Naive thymus-derived CD4-positive, alpha-beta T cell (primary cell): Measurements from ENCODE around the gene NARS2. TPM values are rescaled to one million over a fixed set of nuclear protein-coding genes. Genes with fewer than 3 reads are reported as not detected.

Experiments
- ATAC-seq: fragments of 150-1000 bp; cut with Tn5 transposase; 2 replicates; pipeline ENCODE4 v1.10.0; 2021; ENCODE audit warnings: mild to moderate bottlenecking, moderate library complexity
- CTCF ChIA-PET: fragments of 350-600 bp; sonication (Branson Sonifier 250); formaldehyde crosslinking; loops from one replicate; lab custom pipeline; 2021; ENCODE audit warnings: antibody characterized with exemption; lab: Charles Lee
- POLR2A ChIA-PET: fragments of 350-600 bp; sonication (Branson Sonifier 250); formaldehyde crosslinking; loops from one replicate; lab custom pipeline; 2021; ENCODE audit warnings: antibody characterized with exemption, inconsistent platforms; lab: Charles Lee
- DNase-seq, 9 donors: peaks; one replicate each; pipeline versions ENCODE4 v3.0.0 to v3.0.0-alpha.2; 2020 to 2022; ENCODE audit warnings: mixed read lengths in 1 of 9
- H3K27ac ChIP-seq: one replicate; pipeline ENCODE4 v1.7.0; 2013; ENCODE audit warnings: mild to moderate bottlenecking, low read depth, low read length, moderate library complexity
- H3K27me3 ChIP-seq, 2 donors: one replicate each; pipeline ENCODE4 v1.7.0; 2013; ENCODE audit warnings: low read length in 2 of 2, mild to moderate bottlenecking in 2 of 2, moderate library complexity in 2 of 2; ENCODE audit not compliant: control insufficient read depth in 2 of 2, insufficient read depth in 2 of 2
- H3K36me3 ChIP-seq, 3 experiments: 1 replicate in 2 of 3; 2 replicates in 1 of 3; pipeline ENCODE4 v1.7.0; 2013; ENCODE audit warnings: low read length in 3 of 3, mild to moderate bottlenecking in 3 of 3, moderate library complexity in 1 of 3; ENCODE audit not compliant: insufficient read depth in 3 of 3, control insufficient read depth in 2 of 3
- H3K4me1 ChIP-seq, 2 donors: one replicate each; pipeline ENCODE4 v1.7.0; 2013; ENCODE audit warnings: low read length in 2 of 2, mild to moderate bottlenecking in 2 of 2, moderate library complexity in 1 of 2; ENCODE audit not compliant: control insufficient read depth in 2 of 2, insufficient read depth in 2 of 2
- H3K4me3 ChIP-seq: 2 replicates; pipeline ENCODE4 v1.7.0; 2013; ENCODE audit warnings: mild to moderate bottlenecking, low read length
- H3K9me3 ChIP-seq, 3 experiments: 1 replicate in 2 of 3; 2 replicates in 1 of 3; pipeline ENCODE4 v1.7.0; 2013; ENCODE audit warnings: low read length in 3 of 3; ENCODE audit not compliant: control insufficient read depth in 2 of 3
- H3K27ac Mint-ChIP-seq, 9 donors: one replicate each; pipeline ENCODE4 v1.8.0; 2020 to 2022; ENCODE audit warnings: mixed read lengths in 9 of 9, mild to moderate bottlenecking in 8 of 9, moderate library complexity in 5 of 9, inconsistent platforms in 2 of 9
- H3K27me3 Mint-ChIP-seq, 5 donors: one replicate each; pipeline ENCODE4 v1.8.0; 2021 to 2022; ENCODE audit warnings: mixed read lengths in 5 of 5, mild to moderate bottlenecking in 1 of 5
- H3K36me3 Mint-ChIP-seq, 5 donors: one replicate each; pipeline ENCODE4 v1.8.0; 2020 to 2022; ENCODE audit warnings: mixed read lengths in 5 of 5, mild to moderate bottlenecking in 3 of 5, inconsistent platforms in 1 of 5
- H3K4me1 Mint-ChIP-seq, 7 donors: one replicate each; pipeline ENCODE4 v1.8.0; 2020 to 2022; ENCODE audit warnings: mixed read lengths in 7 of 7, mild to moderate bottlenecking in 3 of 7, inconsistent platforms in 1 of 7
- H3K4me3 Mint-ChIP-seq, 10 donors: one replicate each; pipeline ENCODE4 v1.8.0; 2020 to 2022; ENCODE audit warnings: mild to moderate bottlenecking in 10 of 10, mixed read lengths in 10 of 10, moderate library complexity in 6 of 10, inconsistent platforms in 2 of 10
- H3K9me3 Mint-ChIP-seq, 11 donors: one replicate each; pipeline ENCODE4 v1.8.0; 2020 to 2022; ENCODE audit warnings: mixed read lengths in 11 of 11, mild to moderate bottlenecking in 4 of 11, inconsistent platforms in 1 of 11, moderate library complexity in 1 of 11
- intact Hi-C, 2 donors: fragments of 100-400 bp; cut with micrococcal nuclease; formaldehyde crosslinking; loops; one replicate each; pipeline ENCODE4 v1.15.1; 2023
- polyA plus RNA-seq, 2 donors: library from polyadenylated mRNA; unstranded; fragments of 300-500 nt; fragmentation: Illumina TruSeq; gene quantifications; one replicate each; pipeline ENCODE4 v1.2.3, GENCODE V29; 2021
- total RNA-seq, 6 experiments: library from RNA in 5 of 6; stranded (reverse) in 5 of 6; gene quantifications; 1 replicate in 5 of 6; 2 replicates in 1 of 6; pipeline ENCODE4 v1.2.3 and lab custom pipeline; 2021 to 2026

The NARS2 gene
- total and polyA plus RNA-seq, 7 experiments from 2014 or later = 9.3 to 21.5 (median 19.0) TPM

DNA sequence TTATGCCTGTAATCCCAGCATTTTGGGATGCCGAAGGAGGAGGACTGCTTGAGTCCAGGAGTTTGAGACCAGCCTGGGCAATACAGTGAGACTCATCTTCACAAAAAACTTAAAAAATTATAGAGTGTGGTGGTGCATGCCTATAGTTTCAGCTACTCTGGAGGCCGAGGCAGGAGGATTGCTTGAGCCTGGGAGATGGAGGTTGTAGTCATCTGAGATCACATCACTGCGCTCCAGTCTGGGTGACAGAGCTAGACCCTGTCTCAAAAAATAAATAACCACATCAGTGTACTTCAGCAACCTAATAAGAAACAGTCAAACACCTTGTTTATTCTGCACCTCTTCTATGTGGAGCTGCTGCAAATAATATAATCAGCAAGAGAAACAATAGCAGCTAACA is 1.4 kb downstream of the NARS2 start:
- CTCF ChIA-PET = interaction anchor here (1.1 to 2.6 kb wide), 2 partner anchors 9 to 151 kb away, joined by 3 to 29 read pairs; no protein-coding TSS in a partner anchor
- Histone ChIP-seq H3K27ac (no peak overlapping the region), H3K9me3 (no peaks in the 10 kb centered on the region), H3K36me3 (peaks cover 0 to 18% (median 2%) of the 10 kb centered on the region in 3 experiments), H3K4me1 (peaks cover 7 to 21% of the 10 kb centered on the region in 2 donors), H3K27me3 (no peaks in the 10 kb centered on the region), H3K4me3 (peak overlapping the region; percentile 70)
- H3K4me1 Mint-ChIP-seq = peaks cover 24 to 63% (median 50%) of the 10 kb centered on the region in 7 donors
- H3K27ac Mint-ChIP-seq = peak overlapping the region; percentile 86 to 99 (median 98)
- H3K4me3 Mint-ChIP-seq = peak overlapping the region; percentile 93 to 100 (median 98)
- peaks cover 0 to 18% (median 11%) of the 10 kb centered on the region in 5 donors for H3K36me3 Mint-ChIP-seq
- H3K27me3 Mint-ChIP-seq = peaks cover 0 to 2% (median 0%) of the 10 kb centered on the region in 5 donors
- no peak for DNase-seq
- POLR2A ChIA-PET = interaction anchor here (0.7 to 2.4 kb wide), 2 partner anchors 9 to 71 kb away, joined by 3 to 15 read pairs; no protein-coding TSS in a partner anchor
- H3K9me3 Mint-ChIP-seq = peaks cover 0 to 2% (median 0%) of the 10 kb centered on the region in 11 donors
- intact Hi-C loops = loop anchor here in 1 of 2 donors (5.0 to 10.0 kb wide), 3 partner anchors 371 to 1526 kb away; partner anchors contain the start of gene PAK1
- ATAC-seq = no peak

DNA sequence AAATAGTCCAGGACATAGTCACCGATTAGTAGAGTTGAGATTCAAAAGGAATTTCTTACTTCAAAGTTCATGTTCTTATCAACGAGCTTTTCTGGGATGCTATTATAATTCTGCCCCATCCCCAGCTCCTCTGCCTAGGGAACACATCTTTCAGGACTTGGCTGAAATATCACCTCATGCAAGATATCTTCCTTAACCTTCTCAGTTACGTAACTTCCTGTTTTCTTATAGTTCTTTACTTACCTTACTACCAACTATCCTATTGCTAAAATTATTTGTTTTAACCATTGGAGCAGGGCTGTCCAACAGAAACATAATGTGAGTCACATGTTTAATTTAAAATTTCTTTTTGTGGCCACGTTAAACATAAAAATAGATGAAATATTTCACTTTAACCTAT is 2.3 kb downstream of the NARS2 start:
- peaks cover 0 to 26% (median 6%) of the 10 kb centered on the region in 3 experiments for H3K36me3 ChIP-seq
- POLR2A ChIA-PET = interaction anchor here (0.7 kb wide), 1 partner anchor 70 kb away, joined by 3 read pairs; no protein-coding TSS in a partner anchor
- DNase-seq (no peak), ATAC-seq (no peak)
- H3K9me3 ChIP-seq = no peaks in the 10 kb centered on the region
- H3K4me3 Mint-ChIP-seq = peak overlapping the region in 6 of 10 donors; percentile 6 to 100 (median 48)
- H3K4me1 Mint-ChIP-seq = peaks cover 22 to 63% (median 47%) of the 10 kb centered on the region in 7 donors
- H3K27me3 Mint-ChIP-seq = peaks cover 0 to 2% (median 0%) of the 10 kb centered on the region in 5 donors
- H3K36me3 Mint-ChIP-seq = peaks cover 0 to 21% (median 11%) of the 10 kb centered on the region in 5 donors
- CTCF ChIA-PET = interaction anchor here (1.1 kb wide), 1 partner anchor 151 kb away, joined by 3 read pairs; no protein-coding TSS in a partner anchor
- no peak overlapping the region for H3K4me3 ChIP-seq
- peak overlapping the region in 1 of 9 donors; percentile 21 for H3K27ac Mint-ChIP-seq
- peaks cover 0 to 2% (median 0%) of the 10 kb centered on the region in 11 donors for H3K9me3 Mint-ChIP-seq
- intact Hi-C loops = loop anchor here in 1 of 2 donors (5.0 to 10.0 kb wide), 3 partner anchors 370 to 1525 kb away; partner anchors contain the start of gene PAK1
- H3K4me1 ChIP-seq = peaks cover 7 to 21% of the 10 kb centered on the region in 2 donors
- H3K27ac ChIP-seq = no peak overlapping the region
- H3K27me3 ChIP-seq = no peaks in the 10 kb centered on the region

DNA sequence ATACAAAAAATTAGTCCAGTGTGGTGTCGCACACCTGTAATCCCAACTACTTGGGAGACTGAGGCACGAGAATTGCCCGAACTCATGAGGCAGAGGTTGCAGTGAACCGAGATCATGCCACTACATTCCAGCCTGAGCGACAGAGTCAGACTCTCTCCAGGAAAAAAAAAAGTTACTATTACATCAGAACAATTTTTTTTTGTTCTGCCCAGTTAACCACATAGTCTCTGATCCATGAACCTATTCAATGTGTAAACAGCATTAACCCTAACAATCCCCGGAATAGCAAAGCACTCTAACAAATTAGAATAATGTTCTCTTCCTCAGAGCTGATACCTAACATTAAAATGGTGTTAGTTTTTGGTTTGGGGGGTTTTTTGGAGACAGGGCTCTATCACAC is 4.6 kb downstream of the NARS2 start:
- Histone ChIP-seq H3K36me3 (peaks cover 0 to 48% (median 6%) of the 10 kb centered on the region in 3 experiments), H3K9me3 (no peaks in the 10 kb centered on the region), H3K4me1 (peaks cover 7 to 14% of the 10 kb centered on the region in 2 donors), H3K27me3 (no peaks in the 10 kb centered on the region), H3K4me3 (no peak overlapping the region), H3K27ac (no peak overlapping the region)
- H3K36me3 Mint-ChIP-seq = peaks cover 7 to 30% (median 18%) of the 10 kb centered on the region in 5 donors
- intact Hi-C loops = loop anchor here in 1 of 2 donors (5.0 to 10.0 kb wide), 3 partner anchors 368 to 1523 kb away; partner anchors contain the start of gene PAK1
- H3K27ac Mint-ChIP-seq = no peak overlapping the region
- ATAC-seq = no peak
- peaks cover 0 to 2% (median 0%) of the 10 kb centered on the region in 5 donors for H3K27me3 Mint-ChIP-seq
- H3K4me3 Mint-ChIP-seq = no peak overlapping the region
- ChIA-PET CTCF (no interaction called here), POLR2A (no interaction called here)
- no peak for DNase-seq
- H3K4me1 Mint-ChIP-seq = peaks cover 18 to 52% (median 45%) of the 10 kb centered on the region in 7 donors
- no peaks in the 10 kb centered on the region for H3K9me3 Mint-ChIP-seq

DNA sequence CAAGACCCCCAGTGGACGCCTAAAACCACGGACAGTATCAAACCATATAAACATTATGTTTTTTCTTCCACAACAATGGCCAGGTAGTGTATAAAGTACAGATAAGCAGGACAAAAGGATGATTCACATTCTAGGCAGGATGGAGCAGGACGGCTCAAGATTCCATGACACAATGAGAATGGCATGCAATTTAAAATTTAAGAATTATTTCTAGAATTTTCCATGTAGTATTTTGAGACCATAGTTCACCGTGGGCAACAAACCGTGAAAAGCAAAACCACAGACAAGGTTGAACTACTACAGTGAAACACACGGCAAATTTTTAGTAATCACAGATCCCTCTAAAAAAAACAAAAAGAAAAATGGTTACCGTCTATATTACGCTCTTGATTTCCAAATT is 7.5 kb downstream of the NARS2 start:
- Mint-ChIP-seq H3K27me3 (no peaks in the 10 kb centered on the region), H3K4me1 (peaks cover 7 to 40% (median 31%) of the 10 kb centered on the region in 7 donors), H3K9me3 (no peaks in the 10 kb centered on the region), H3K36me3 (peaks cover 7 to 30% (median 20%) of the 10 kb centered on the region in 5 donors), H3K27ac (peak overlapping the region in 1 of 9 donors; percentile 70), H3K4me3 (no peak overlapping the region)
- ChIA-PET POLR2A (no interaction called here), CTCF (interaction anchor here (0.7 to 1.1 kb wide), 2 partner anchors 149 to 316 kb away, joined by 3 read pairs; partner anchors contain the start of gene GAB2)
- Histone ChIP-seq H3K27ac (no peak overlapping the region), H3K4me1 (no peaks in the 10 kb centered on the region), H3K27me3 (no peaks in the 10 kb centered on the region), H3K36me3 (peaks cover 0 to 47% (median 6%) of the 10 kb centered on the region in 3 experiments), H3K4me3 (no peak overlapping the region), H3K9me3 (no peaks in the 10 kb centered on the region)
- ATAC-seq (no peak), DNase-seq (no peak)
- intact Hi-C loops = no loop called here

DNA sequence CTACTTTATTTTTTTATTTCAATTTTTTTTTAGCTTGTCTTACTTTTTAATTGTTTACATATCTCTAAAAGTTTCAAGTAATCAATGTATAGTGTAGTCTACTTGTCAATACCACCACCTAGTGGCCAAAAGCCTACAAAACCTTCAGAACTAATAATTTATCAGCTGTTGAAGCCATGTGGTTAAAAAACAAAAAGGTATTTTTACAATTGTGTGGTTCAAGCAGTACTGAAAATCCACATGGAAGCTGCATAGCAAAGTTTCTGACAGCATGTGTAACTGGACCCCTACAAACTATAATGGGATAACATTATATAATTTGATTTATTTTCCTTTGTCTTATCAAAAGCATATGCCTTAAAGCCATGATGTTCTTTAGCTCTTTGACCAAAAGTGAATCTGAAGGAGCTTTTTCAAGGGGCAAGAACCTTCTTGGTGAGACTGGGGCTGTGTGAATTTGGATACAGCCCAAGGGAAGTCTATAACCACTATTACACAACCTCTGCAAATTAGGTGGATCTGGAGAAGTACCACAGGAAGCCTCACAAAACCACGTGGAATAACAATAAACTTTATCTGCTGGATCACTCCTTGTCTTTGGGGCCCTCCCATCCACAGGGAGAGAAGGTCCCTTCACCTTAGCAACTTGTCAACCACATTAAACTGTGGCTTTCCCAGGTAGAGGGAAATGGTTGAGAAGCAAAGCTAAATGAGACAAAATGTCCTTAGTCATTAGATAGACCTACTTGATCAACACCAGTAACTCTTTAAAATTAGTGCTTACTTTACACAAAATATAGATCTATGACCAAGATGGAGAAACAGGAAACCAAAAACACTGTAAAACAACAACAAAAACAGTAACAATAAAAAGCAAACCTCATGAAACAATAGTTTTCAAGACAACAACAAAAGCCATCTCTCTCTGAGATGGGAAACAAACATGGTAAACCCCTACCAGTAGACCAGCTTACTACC is 9.9 kb downstream of the NARS2 start:
- peaks cover 6 to 22% (median 12%) of the 10 kb centered on the region in 5 donors for H3K36me3 Mint-ChIP-seq
- H3K4me3 ChIP-seq = no peak overlapping the region
- no peaks in the 10 kb centered on the region for H3K27me3 Mint-ChIP-seq
- intact Hi-C loops = loop anchor here (1.0 to 5.0 kb wide), 10 partner anchors 10 to 518 kb away; partner anchors contain the start of genes ALG8 (in 2 of the 2), GAB2 (in 2 of the 2), NARS2 (in 2 of the 2) and NDUFC2 (in 2 of the 2)
- no peak overlapping the region for H3K27ac ChIP-seq
- ChIA-PET POLR2A (interaction anchor here (2.7 kb wide), 1 partner anchor 9 kb away, joined by 15 read pairs; the partner anchor contains the start of gene NARS2), CTCF (interaction anchor here (0.6 to 3.6 kb wide), 17 partner anchors 9 to 1103 kb away, joined by 3 to 29 read pairs (median 3); partner anchors contain the start of genes GAB2, INTS4 and NARS2)
- no peaks in the 10 kb centered on the region for H3K9me3 Mint-ChIP-seq
- DNase-seq = peak in 7 of 9 donors; percentile 37 to 66 (median 60)
- H3K27me3 ChIP-seq = no peaks in the 10 kb centered on the region
- peaks cover 0 to 13% of the 10 kb centered on the region in 2 donors for H3K4me1 ChIP-seq
- peaks cover 0 to 40% (median 6%) of the 10 kb centered on the region in 3 experiments for H3K36me3 ChIP-seq
- H3K4me1 Mint-ChIP-seq = peaks cover 22 to 50% (median 36%) of the 10 kb centered on the region in 7 donors
- H3K9me3 ChIP-seq = no peaks in the 10 kb centered on the region
- H3K27ac Mint-ChIP-seq = peak overlapping the region in 5 of 9 donors; percentile 30 to 84 (median 58)
- H3K4me3 Mint-ChIP-seq = peak overlapping the region in 2 of 10 donors; percentile 23 to 31
- ATAC-seq = peak; percentile 83
